Endothelial cell of umbilical vein (primary cell): ENCODE data around the gene RAB44. TPM values are rescaled to one million over a fixed set of nuclear protein-coding genes. Genes with fewer than 3 reads are reported as not detected.

ENCODE experiments used
- BruUV-seq: library from RNA; stranded (reverse); fragments of 400-500 nt; replicated peaks from 2 replicates; lab custom pipeline; 2021; lab: Mats Ljungman, UMichigan
- CTCF ChIA-PET: fragments of 300-600, 350-600 bp; sonication (Branson Sonifier 250); formaldehyde crosslinking; loops from one replicate; lab custom pipeline; 2021; ENCODE audit warnings: antibody characterized with exemption, inconsistent platforms; lab: Charles Lee
- POLR2A ChIA-PET: fragments of 300-600, 350-600 bp; sonication (Branson Sonifier 250); formaldehyde crosslinking; loops from one replicate; lab custom pipeline; 2021; ENCODE audit warnings: antibody characterized with exemption, inconsistent platforms; lab: Charles Lee
- DNase-seq: peaks from one replicate; pipeline ENCODE4 v3.0.0-alpha.2; 2011; ENCODE audit warnings: low read depth, low spot score
- FAIRE-seq: peaks from 2 replicates; lab custom pipeline; 2011; peaks lifted over from hg19 to GRCh38; lab: Jason Lieb, UNC
- H2AFZ ChIP-seq: 2 replicates; pipeline ENCODE4 v1.6.0; 2012; ENCODE audit warnings: low read depth, low read length, control low read depth, inconsistent platforms
- H3K27ac ChIP-seq: 2 replicates; pipeline ENCODE4 v1.5.1; 2011; ENCODE audit warnings: low read depth, mild to moderate bottlenecking, control low read depth, low read length, moderate library complexity; ENCODE audit not compliant: insufficient read depth
- H3K27me3 ChIP-seq, 2 experiments: 2 replicates each; pipeline versions ENCODE4 v1.6.0 to v1.6.1; 2011; ENCODE audit warnings: low read length in 2 of 2, mixed read lengths in 1 of 2; ENCODE audit not compliant: control insufficient read depth in 2 of 2, insufficient read depth in 2 of 2
- H3K36me3 ChIP-seq, 2 experiments: 2 replicates in 1 of 2; 3 replicates in 1 of 2; pipeline ENCODE4 v1.5.1; 2011; ENCODE audit warnings: low read length in 2 of 2, mild to moderate bottlenecking in 1 of 2, moderate library complexity in 1 of 2; ENCODE audit not compliant: control insufficient read depth in 2 of 2, insufficient read depth in 2 of 2; ENCODE audit errors: extremely low read depth in 1 of 2
- H3K4me1 ChIP-seq: 3 replicates; pipeline ENCODE4 v1.5.1; 2011; ENCODE audit warnings: mild to moderate bottlenecking, low read length; ENCODE audit not compliant: control insufficient read depth, insufficient read depth; ENCODE audit errors: extremely low read depth
- H3K4me2 ChIP-seq: 2 replicates; pipeline ENCODE4 v1.6.1; 2011; ENCODE audit warnings: low read length, control low read depth, mixed read lengths; ENCODE audit not compliant: insufficient read depth
- H3K4me3 ChIP-seq, 3 experiments: fragments of 200-600 bp in 1 of 3; sonication (generic), shearing (Covaris generic) in 1 of 3; replicated peaks in 1 of 3; 2 replicates each; pipeline ENCODE4 v1.5.1; 2011 to 2016; ENCODE audit warnings: control low read depth in 3 of 3, low read length in 3 of 3, mild to moderate bottlenecking in 2 of 3, inconsistent platforms in 1 of 3, low read depth in 1 of 3, moderate library complexity in 1 of 3; ENCODE audit not compliant: insufficient read depth in 1 of 3
- H3K79me2 ChIP-seq: 2 replicates; pipeline ENCODE4 v1.6.0; 2012; ENCODE audit warnings: low read length, inconsistent platforms; ENCODE audit not compliant: control insufficient read depth, insufficient read depth
- H3K9ac ChIP-seq: replicated peaks from 2 replicates; pipeline ENCODE3; 2011; ENCODE audit warnings: low read length, control low read depth; ENCODE audit not compliant: insufficient read depth; ENCODE audit errors: extremely low read depth
- H3K9me1 ChIP-seq: replicated peaks from 3 replicates; pipeline ENCODE4 v1.6.0; 2011; ENCODE audit warnings: mild to moderate bottlenecking, low read length; ENCODE audit not compliant: control insufficient read depth, insufficient read depth; ENCODE audit errors: extremely low read depth
- H3K9me3 ChIP-seq: replicated peaks from 2 replicates; pipeline ENCODE4 v1.5.1; 2012; ENCODE audit warnings: low read length, inconsistent platforms; ENCODE audit not compliant: control insufficient read depth, insufficient read depth
- H4K20me1 ChIP-seq: replicated peaks from 2 replicates; pipeline ENCODE3; 2011; ENCODE audit warnings: mild to moderate bottlenecking, low read length; ENCODE audit not compliant: control insufficient read depth, insufficient read depth; ENCODE audit errors: extremely low read depth
- CTCF ChIP-seq, 2 donors: IDR thresholded peaks; 1 replicate in 1 of 2; 2 replicates in 1 of 2; pipeline ENCODE4 v1.5.1; 2011; ENCODE audit warnings: low read length in 2 of 2, mild to moderate bottlenecking in 2 of 2, moderate library complexity in 2 of 2, control low read depth in 1 of 2, inconsistent platforms in 1 of 2, low read depth in 1 of 2; ENCODE audit not compliant: insufficient read depth in 1 of 2; ENCODE audit errors: extremely low read depth in 1 of 2
- EZH2 ChIP-seq: IDR thresholded peaks from 2 replicates; pipeline ENCODE4 v1.6.1; 2012; ENCODE audit warnings: borderline replicate concordance, low read depth, mild to moderate bottlenecking, moderate library complexity, low read length, inconsistent platforms; ENCODE audit not compliant: severe bottlenecking
- FOS ChIP-seq: IDR thresholded peaks from 2 replicates; pipeline ENCODE4 v1.6.1; 2011; ENCODE audit warnings: mild to moderate bottlenecking, low read length, moderate library complexity, borderline replicate concordance; ENCODE audit not compliant: insufficient read depth
- GATA2 ChIP-seq: IDR thresholded peaks from 2 replicates; pipeline ENCODE4 v1.7.0; 2011; ENCODE audit warnings: low read depth, mild to moderate bottlenecking, moderate library complexity, mixed read lengths, low read length; ENCODE audit not compliant: insufficient read length, insufficient read depth
- JUN ChIP-seq: IDR thresholded peaks from 2 replicates; pipeline ENCODE4 v1.6.1; 2011; ENCODE audit warnings: borderline replicate concordance, low read depth; ENCODE audit not compliant: insufficient read length, insufficient read depth
- MYC ChIP-seq: IDR thresholded peaks from one replicate; pipeline ENCODE4 v1.6.1; 2011; ENCODE audit warnings: mild to moderate bottlenecking, low read depth, low read length
- POLR2A ChIP-seq: IDR thresholded peaks from 2 replicates; pipeline ENCODE4 v1.6.1; 2012; ENCODE audit warnings: low read depth, mild to moderate bottlenecking, control low read depth, low read length
- POLR2AphosphoS5 ChIP-seq: IDR thresholded peaks from 2 replicates; pipeline ENCODE4 v1.6.1; 2012; ENCODE audit warnings: low read depth, mild to moderate bottlenecking, control low read depth, low read length, moderate library complexity; ENCODE audit not compliant: insufficient read depth
- dilution Hi-C: fragments of 300-500 bp; cut with MboI; formaldehyde crosslinking; loops from one replicate; pipeline ENCODE4 v1.15.0; 2019; ENCODE audit warnings: low sequenced_read_pairs; ENCODE audit not compliant: extremely low pct_ligation_motif_present
- intact Hi-C: fragments of 100-400 bp; cut with micrococcal nuclease; formaldehyde crosslinking; loops from one replicate; pipeline ENCODE4 v1.10.0; 2022
- polyA plus RNA-seq, 4 experiments: library from polyadenylated mRNA; depleted of rRNA in 3 of 4; stranded (reverse) in 3 of 4; unstranded in 1 of 4; fragments of >200 nt; gene quantifications; 2 replicates each; pipeline versions ENCODE4 v1.2.1 to v1.2.3, GENCODE V29; 2011 to 2012; ENCODE audit warnings: missing spikeins in 1 of 4
- total RNA-seq: library from RNA; stranded (reverse); gene quantifications from 2 replicates; pipeline ENCODE4 v1.2.3, GENCODE V29; 2021
- TF ChIP-seq, protein P1 (sequence below): IDR thresholded peaks from 2 replicates; pipeline ENCODE4 v1.6.1; 2011; ENCODE audit not compliant: insufficient read depth, insufficient read length

RAB44 gene
- total and polyA plus RNA-seq, 2 donors (not counting 3 experiments of a cell fraction or from before 2014, with no cell fraction given), result 0.03 to 0.11 TPM

- ChIA-PET CTCF (interaction anchor here (0.9 to 2.0 kb wide), 2 partner anchors 23 to 58 kb away, joined by 4 to 5 read pairs; no protein-coding TSS in a partner anchor), POLR2A (no interaction called here)
- no peak overlapping the region for H3K9ac ChIP-seq
- dilution Hi-C loops (no loop called here), intact Hi-C loops (no loop called here)
- no peak overlapping the region for H3K4me2 ChIP-seq
- no peaks in the 10 kb centered on the region for H3K36me3 ChIP-seq
- no peaks in the 10 kb centered on the region for H3K4me1 ChIP-seq
- H2AFZ ChIP-seq, result no peak overlapping the region
- no peak overlapping the region for H3K4me3 ChIP-seq
- no peaks in the 10 kb centered on the region for H3K9me3 ChIP-seq
- FAIRE-seq (no peak), DNase-seq (no peak)
- TF ChIP-seq CTCF (IDR thresholded peaks at IDR 0.05; ENCODE audit: extremely low read depth in 1 of 2, insufficient read depth in 1 of 2, low read depth in 1 of 2, low read length in 2 of 2), result peak in 1 of 2 donors; percentile 12
- no peak for TF ChIP-seq POLR2AphosphoS5
- no TSS peak for BruUV-seq
- no peaks in the 10 kb centered on the region for H3K79me2 ChIP-seq
- no peaks in the 10 kb centered on the region for H4K20me1 ChIP-seq
- H3K9me1 ChIP-seq, result no peaks in the 10 kb centered on the region
- no peak overlapping the region for H3K27ac ChIP-seq
- no peaks in the 10 kb centered on the region for H3K27me3 ChIP-seq
These were observed 3.9 kb downstream of the RAB44 start for GRCh38 chr6:36701401-36701991.

- TF ChIP-seq EZH2 (no peak), JUN (no peak), POLR2AphosphoS5 (no peak), FOS (no peak), MYC (no peak), POLR2A (no peak), CTCF (IDR thresholded peaks at IDR 0.05; ENCODE audit: extremely low read depth in 1 of 2, insufficient read depth in 1 of 2, low read depth in 1 of 2, low read length in 2 of 2) (no peak), GATA2 (no peak)
- TF ChIP-seq, protein P1, sequence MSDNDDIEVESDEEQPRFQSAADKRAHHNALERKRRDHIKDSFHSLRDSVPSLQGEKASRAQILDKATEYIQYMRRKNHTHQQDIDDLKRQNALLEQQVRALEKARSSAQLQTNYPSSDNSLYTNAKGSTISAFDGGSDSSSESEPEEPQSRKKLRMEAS, result no peak
These were observed 5.0 kb downstream of the RAB44 start for GRCh38 chr6:36702656-36703055.

More at GRCh38 chr6:36702656-36703055, 5.0 kb downstream of the RAB44 start:
- DNase-seq, result no peak
- Histone ChIP-seq H3K9me1 (no peaks in the 10 kb centered on the region), H3K9ac (no peak overlapping the region), H3K9me3 (no peaks in the 10 kb centered on the region), H3K79me2 (no peaks in the 10 kb centered on the region), H3K4me1 (no peaks in the 10 kb centered on the region), H3K27ac (no peak overlapping the region), H3K36me3 (no peaks in the 10 kb centered on the region), H3K27me3 (no peaks in the 10 kb centered on the region), H4K20me1 (no peaks in the 10 kb centered on the region), H3K4me2 (no peak overlapping the region), H2AFZ (no peak overlapping the region), H3K4me3 (no peak overlapping the region)
- POLR2A ChIA-PET, result no interaction called here
- dilution Hi-C loops (no loop called here), intact Hi-C loops (no loop called here)
- CTCF ChIA-PET, result no interaction called here
- no TSS peak for BruUV-seq
- peak; percentile 68 for FAIRE-seq
